D721Med (cell line): ENCODE measurements around the gene CENPX.

Experiments used
- DNase-seq: peaks from one replicate; pipeline ENCODE4 v3.0.0; 2011; ENCODE audit warnings: low spot score; ENCODE audit not compliant: insufficient read length
- FAIRE-seq: peaks from 2 replicates; lab custom pipeline; 2011; peaks lifted over from hg19 to GRCh38; lab: Jason Lieb, UNC
- TF ChIP-seq, protein P1 (sequence below): IDR thresholded peaks from 2 replicates; pipeline ENCODE4 v1.5.1; 2012; ENCODE audit warnings: mild to moderate bottlenecking, control low read depth; ENCODE audit not compliant: insufficient read depth; ENCODE audit errors: missing control alignments

Gene CENPX

DNA sequence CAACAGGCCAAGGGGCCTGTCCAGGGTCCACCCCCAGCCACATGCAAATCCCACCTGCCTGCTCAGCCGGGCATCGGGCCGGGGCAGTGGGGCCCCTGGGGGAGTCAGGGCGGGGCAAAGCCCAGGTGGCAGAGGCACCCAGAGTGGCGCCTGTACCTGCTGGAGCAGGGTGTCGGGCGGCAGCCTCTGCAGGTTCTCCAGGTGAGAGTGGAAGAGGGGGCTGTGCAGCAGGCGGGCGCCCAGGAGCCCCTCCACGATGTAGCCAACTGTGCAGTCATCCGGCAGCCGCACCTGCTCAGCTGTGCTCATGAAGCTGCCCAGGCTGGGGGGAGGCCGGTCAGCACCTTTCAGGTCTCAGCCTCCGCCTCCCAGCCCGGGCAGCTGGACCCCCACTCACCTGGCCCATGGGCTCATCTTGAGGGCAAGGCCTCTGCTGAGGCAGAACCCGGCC, 26.9 kb upstream of the CENPX start:
- DNase-seq (no peak), FAIRE-seq (no peak)

GRCh38 chr17:82049106-82049505, 26.4 kb upstream of the CENPX start:
- FAIRE-seq (no peak), DNase-seq (no peak)
- TF ChIP-seq, protein P1, sequence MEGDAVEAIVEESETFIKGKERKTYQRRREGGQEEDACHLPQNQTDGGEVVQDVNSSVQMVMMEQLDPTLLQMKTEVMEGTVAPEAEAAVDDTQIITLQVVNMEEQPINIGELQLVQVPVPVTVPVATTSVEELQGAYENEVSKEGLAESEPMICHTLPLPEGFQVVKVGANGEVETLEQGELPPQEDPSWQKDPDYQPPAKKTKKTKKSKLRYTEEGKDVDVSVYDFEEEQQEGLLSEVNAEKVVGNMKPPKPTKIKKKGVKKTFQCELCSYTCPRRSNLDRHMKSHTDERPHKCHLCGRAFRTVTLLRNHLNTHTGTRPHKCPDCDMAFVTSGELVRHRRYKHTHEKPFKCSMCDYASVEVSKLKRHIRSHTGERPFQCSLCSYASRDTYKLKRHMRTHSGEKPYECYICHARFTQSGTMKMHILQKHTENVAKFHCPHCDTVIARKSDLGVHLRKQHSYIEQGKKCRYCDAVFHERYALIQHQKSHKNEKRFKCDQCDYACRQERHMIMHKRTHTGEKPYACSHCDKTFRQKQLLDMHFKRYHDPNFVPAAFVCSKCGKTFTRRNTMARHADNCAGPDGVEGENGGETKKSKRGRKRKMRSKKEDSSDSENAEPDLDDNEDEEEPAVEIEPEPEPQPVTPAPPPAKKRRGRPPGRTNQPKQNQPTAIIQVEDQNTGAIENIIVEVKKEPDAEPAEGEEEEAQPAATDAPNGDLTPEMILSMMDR = no peak

More for the DNA sequence above, 26.9 kb upstream of the CENPX start:
- TF ChIP-seq, protein P1 = no peak

DNA sequence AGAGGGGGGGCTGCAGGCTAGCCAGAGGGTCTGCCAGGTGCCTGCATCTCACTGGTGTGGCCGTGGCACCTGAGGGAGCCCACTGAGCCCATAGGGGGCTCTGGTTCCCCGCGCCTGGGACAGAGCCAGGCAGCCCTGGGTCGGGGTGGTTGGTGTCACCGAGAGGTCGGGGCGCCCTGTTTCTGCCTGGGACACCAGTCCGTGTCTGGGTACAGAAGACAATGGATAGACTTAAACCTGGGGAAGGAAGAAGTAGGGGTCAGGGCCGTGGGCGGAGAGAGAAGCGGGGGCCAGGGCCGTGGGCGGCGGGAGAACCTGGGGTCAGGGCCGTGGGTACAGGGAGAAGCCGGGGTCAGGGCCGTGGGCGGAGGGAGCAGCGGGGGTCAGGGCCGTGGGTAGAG, 25.9 kb upstream of the CENPX start:
- TF ChIP-seq, protein P1 = no peak
- FAIRE-seq = no peak
- no peak for DNase-seq

DNA sequence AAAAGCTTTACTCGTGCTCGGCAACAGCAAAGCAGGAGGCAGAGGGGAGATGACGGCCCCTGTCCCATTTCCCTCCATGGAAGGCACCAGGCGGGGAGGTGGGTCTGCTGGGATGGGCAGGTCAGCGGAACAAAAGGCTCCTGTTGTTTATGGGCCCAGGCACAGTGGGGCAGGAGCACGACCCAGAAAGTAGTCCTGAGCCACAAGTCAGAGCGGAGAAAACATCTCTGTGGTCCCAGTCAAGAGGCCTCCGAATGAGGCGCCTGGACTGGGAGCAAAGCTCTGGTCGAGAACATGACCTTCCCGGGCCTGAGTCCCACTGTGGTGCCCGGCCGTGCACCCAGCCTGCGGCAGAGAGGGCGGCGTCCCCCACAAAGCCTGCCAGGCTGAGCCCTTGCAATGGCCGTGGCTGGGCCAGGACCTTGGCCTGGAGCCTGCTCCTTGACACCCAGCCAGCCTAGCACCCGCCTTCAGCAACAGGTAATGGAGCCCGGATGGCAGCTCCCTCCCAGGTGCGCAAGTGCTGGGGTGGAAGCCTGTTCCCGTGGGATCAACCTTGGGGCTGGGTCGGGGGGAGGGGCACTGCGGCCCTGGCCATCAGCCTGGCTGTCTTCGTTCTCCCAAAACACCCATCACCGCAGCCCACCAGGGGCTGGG, 25.4 kb upstream of the CENPX start:
- TF ChIP-seq, protein P1 = no peak
- FAIRE-seq = no peak
- DNase-seq = no peak

DNA sequence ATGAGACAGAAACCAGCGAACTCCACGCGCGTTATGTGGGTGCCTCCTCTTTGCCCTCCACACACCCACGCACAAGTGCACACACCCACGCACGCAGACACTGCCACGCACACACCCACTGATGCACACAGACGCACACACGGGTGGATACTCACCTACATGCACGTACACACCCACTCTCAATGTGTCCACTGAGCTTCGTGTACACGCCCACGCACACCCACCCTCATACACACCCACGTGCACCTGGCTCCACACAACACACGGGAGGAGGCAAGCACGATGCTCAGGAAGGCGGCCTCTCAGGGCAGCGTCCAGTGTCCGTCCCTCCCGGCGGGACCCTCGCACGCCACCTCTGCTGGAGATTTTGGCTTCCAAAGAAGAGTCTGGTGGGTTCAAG, 24.7 kb upstream of the CENPX start:
- DNase-seq (no peak), FAIRE-seq (no peak)

DNA sequence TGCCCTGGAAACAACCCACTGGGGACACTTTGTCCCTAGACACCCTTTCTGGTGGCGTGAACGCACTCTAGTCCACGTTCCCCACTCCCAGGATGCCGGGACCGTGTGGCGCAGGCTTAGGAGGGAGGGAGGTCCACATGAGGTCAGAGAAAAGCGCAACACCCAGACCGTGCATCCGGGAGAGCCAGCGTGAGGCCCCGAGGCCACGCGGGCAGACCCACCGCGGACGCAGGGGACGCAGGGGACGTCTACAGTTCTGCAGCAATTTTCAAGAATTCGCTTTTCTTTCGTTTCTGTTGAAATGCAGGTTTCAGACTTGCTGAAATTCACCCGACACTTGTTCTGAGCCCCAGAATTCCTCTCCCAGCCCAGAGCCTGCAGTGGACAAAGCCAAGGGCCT, 24.2 kb upstream of the CENPX start:
- TF ChIP-seq, protein P1 = no peak
- no peak for FAIRE-seq
- DNase-seq = no peak

More for the DNA sequence above, 24.7 kb upstream of the CENPX start:
- TF ChIP-seq, protein P1 = no peak

GRCh38 chr17:82045936-82046484, 23.3 kb upstream of the CENPX start:
- TF ChIP-seq, protein P1 = no peak
- DNase-seq (no peak), FAIRE-seq (no peak)
